NCI-H187 (cell line): ENCODE measurements around the gene SMDT1.

Experiments used
- DNase-seq, 2 experiments: peaks; one replicate each; lab custom pipeline; 2025; lab: John Stamatoyannopoulos, UW

Gene SMDT1

GRCh38 chr22:42079319-42080251 is at the start of gene SMDT1:
Gene SMDT1, plus strand, starts transcription at chr22:42079700. Its CDS starts 69 bp downstream, at chr22:42079769.
- DNase-seq = peak; percentile 86 to 93

DNA sequence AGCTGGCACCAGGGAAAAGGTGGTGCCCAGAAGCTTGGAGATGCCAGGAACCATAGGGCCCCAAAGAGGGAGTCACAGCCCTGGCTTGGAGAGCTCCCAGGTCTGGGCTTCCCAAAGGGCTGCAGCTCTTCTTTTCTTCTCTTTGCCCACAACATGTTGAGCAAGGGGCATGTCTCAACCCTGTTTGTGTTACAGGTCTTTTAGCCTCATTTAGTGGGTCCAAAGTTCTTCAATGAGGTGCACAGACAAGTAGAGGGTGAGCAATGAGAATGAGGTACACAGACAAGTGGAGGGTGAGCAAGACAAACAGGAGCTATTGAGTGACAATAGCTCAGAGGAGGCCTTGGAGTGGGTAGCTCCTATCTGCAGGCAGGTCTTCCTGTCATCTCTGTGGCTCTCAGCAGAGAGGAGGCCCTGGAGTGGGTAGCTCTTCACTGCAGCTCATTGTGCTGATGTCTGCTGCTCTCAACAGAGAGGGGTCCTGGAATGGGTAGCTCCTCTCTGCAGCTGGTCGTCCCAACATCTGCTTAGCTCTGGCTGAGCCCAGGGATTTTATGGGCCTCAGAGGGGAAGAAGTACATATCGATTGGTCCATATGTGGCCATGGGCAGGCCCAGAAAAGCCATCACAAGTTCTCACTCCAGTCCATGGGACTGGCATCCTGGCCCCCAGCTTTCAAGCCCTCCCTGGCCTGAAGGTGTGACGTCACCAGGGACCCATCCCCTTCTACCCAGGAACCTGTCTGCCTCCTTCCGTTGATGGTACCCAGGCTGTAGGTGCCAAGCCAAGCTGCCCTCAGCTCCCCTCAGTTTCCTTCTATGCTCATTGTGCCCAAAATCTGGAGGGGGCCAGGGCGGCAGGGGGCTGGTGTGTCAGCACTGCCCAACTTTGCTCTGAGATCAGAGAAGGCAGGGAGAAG is 46.0 kb upstream of the SMDT1 start:
- no peak for DNase-seq

GRCh38 chr22:42035256-42035655 is 44.2 kb upstream of the SMDT1 start:
- DNase-seq = no peak

- no peak for DNase-seq
Observed at GRCh38 chr22:42039271-42039670, 40.2 kb upstream of the SMDT1 start.

DNA sequence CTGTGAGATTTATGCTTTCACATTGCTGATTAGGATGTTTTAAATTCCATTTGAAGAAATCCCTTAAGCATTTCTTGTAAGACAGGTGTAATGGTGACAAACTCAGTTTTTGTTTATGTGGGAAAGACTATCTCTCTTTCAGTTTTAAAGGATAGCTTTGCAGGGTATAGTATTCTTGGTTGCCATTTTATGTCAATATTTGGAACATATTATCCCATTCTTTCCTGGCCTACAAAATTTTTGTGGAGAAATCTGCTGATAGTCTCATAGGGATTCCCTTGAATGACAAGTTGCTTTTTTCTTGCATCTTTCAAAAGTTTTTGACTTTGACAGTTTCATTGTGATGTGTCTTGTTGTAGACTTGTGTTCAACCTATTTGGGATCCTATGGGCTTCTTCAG is 37.7 kb upstream of the SMDT1 start:
- no peak for DNase-seq

DNA sequence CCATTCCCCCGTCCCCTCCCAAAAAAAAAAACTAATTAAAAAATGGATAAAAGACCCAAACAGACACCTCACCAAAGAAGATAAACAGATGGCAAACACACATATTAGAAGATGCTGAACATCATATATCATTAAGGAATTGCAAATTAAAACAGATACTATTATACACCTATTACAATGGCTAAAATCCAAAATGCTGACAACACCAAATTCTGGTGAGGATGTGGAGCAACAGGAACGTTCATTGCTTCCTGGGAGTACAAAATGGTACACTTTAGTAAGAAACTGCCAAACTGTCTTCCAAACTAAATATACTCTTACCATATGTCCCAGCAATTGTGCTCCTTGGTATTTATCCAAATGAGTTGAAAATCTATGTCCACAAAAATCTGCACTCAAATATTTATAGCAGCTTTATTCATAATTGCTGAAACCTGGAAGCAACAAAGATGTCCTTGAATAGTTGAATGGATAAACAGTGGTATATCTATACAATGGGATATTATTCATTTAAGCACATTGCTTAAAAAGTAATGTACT is 28.8 kb upstream of the SMDT1 start:
- DNase-seq = no peak

- DNase-seq = no peak
Observed at GRCh38 chr22:42052765-42053164, 26.7 kb upstream of the SMDT1 start.

DNA sequence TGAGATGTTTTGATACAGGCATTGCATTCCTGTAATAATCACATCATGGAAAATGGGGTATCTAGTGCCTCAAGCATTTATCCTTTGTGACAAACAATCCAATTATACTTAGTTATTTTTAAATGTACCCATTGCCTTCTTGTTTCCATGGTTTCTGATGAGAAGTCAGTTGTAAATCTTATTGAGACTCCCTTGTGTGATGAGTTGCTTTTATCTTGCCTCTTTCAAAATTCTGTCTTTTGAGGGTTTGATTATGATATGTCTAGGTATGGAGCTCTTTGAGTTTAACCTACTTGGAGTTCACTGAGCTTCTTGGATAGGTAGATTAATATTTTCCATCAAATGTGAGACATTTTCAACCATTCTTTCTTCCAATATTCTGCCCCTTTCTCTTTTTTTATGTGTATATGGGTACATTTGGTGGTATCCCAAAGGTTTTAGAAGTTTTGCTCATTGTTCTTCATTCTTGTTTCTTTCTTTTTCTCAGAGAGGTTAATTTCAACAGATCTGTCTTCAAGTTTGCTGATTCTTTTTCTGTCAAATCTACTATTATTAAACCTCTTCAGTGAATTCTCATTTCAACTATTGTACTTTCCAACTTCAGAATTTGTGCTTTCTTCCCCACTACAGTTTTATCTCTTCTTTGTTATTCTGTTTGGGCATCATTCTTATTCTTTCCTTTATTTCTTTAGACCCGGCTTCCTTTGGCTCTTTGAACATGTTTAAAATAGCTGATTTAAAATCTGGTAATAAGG is 22.6 kb upstream of the SMDT1 start:
- no peak for DNase-seq

DNA sequence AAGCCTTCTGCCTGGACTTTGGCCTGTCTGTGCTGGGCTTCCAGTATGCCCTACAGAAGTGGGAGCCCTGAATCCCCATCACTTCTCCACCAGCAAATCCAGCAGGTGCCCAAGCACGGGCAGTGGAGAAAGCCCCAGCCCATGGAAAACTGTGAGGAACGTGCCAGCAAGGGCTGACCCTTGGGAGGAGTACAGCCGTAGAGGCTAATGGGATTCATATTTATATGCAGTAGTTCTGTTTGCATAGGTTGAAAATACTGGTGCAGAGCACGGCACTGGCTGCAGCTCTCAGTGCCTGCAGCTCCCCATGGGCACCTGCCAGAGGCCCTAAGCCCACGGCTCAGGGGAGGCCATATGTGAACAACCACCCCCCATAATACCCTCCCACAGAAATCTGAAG is 19.0 kb upstream of the SMDT1 start:
- DNase-seq = no peak

DNA sequence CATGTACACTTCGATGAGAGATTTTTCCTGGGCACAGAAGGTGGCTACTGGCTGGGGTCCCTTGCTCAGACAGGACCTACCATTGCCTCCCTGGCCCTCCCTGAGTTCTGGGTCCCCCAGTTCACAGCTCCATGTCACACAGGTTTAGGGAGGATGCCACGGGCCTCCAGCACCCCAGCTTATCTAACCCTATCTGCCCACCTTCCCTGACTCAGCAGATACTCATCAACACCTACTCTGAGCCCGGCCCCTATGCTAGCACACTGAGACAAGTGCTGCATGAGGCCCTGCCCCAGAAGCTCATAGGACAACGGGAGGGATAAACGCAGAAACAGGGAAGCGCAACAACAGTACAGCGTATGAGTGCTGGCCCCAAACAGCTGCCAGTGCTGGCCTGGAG is 18.5 kb upstream of the SMDT1 start:
- DNase-seq = no peak

GRCh38 chr22:42062506-42063170 is 16.9 kb upstream of the SMDT1 start:
- no peak for DNase-seq

GRCh38 chr22:42064629-42065028 is 14.9 kb upstream of the SMDT1 start:
- DNase-seq = no peak

GRCh38 chr22:42065438-42066125 is 13.9 kb upstream of the SMDT1 start:
- no peak for DNase-seq

GRCh38 chr22:42066126-42066761 is 13.3 kb upstream of the SMDT1 start:
- no peak for DNase-seq

DNA sequence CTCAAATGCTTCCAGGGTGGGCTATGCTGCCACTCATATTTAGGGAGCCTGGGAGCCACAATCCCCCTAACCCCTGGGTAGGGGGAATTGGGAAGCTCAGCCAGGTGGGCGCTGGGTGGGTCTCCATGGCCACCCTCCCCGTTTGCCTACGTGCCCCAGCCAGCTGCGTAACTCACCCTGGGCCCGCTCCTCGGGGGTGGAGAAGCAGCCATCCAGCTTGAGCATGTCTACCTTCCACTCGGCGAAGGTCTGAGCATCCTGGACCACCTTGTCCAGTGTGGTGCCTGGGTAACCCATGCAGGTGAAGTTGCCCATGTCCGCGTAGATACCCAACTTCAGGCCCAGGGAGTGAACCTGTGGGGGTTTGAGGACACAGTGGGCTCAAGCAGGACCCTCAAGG is 12.6 kb upstream of the SMDT1 start:
- DNase-seq = no peak

DNA sequence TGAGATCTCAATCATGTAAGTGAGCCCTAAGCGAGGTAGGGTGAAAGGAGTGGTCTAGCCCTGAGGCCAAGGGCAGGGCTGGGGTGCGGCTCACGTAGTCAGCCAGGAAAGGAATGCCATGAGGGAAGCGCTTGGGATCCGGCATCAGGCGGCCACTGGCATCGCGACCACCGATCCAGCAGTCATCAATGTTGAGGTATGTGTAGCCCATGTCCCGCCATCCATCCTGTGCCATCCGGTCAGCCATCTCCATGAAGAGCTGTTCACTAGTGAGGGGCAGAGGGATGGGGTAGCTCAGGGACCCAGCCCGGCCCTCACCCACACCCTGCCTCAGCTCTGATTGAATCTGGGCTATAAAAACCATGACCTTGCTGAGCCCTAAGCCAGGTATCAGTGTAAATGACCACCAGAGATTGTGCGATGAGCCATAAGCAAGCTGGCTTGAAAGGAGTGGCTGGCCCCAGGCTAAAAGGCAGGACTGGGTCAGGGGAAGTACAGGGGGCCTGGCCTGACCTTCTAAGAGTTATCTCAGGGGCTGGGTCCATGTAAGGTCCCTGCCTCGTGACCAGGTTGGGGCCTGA is 11.7 kb upstream of the SMDT1 start:
- no peak for DNase-seq

DNA sequence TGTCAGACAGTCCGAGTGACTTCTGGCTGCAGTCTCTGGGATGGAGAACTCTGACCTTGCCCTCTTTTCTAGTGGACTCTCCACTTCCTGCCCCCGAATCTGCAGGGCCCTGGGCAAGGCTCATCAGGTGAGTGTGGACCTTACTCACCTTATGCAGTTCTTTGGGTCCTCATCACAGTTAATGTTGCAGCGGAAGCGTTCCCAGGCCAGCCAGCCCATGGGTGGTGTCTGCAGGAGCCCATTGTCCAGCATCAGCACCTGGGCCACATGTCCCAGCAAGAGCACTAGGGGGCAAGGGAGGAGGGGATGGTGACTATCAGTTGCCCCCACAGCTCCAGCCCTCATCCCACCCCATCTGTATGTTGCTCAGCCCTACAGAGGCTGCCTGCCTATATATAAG is 11.2 kb upstream of the SMDT1 start:
- no peak for DNase-seq

GRCh38 chr22:42069801-42070516 is 9.5 kb upstream of the SMDT1 start:
- DNase-seq = no peak
